HG02885 (cell line): ENCODE data around the gene ZNF177.

ENCODE experiments used
- ATAC-seq: cut with Tn5 transposase; IDR thresholded peaks from one replicate; pipeline ENCODE4 v1.9.1; 2021; ENCODE audit warnings: mild to moderate bottlenecking; ENCODE audit not compliant: unreplicated experiment, poor library complexity

ZNF177 gene

DNA sequence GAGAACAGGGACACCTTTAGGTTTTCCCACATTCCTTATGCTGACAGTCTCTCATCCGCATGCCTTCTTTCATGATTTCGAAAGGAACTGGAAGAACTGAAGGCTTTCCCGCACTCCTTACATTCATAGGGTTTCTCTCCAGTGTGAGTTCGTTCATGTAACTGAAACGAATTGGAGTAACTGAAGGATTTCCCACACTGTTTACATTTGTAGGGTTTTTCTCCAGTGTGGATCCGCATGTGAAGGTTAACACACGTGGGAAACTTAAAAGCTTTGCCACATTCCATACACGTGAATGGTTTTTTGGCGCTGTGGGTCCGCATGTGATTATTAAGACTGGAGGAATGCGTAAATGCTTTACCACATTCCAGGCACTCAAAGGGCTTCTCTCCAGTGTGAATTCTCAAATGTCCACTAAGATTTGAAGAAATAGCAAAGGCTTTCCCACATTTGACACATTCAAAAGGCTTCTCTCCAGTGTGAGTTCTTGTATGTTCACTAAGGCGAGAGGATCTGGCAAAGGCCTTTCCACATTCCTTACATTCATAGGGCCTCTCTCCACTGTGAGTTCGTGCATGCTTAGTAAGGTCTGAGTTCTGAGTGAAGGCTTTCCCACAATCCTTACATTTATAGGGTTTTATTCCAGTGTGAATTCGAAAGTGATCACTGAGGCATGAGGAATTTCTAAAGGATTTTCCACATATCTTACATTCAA, 50.6 kb downstream of the ZNF177 start:
- ATAC-seq, result no peak

DNA sequence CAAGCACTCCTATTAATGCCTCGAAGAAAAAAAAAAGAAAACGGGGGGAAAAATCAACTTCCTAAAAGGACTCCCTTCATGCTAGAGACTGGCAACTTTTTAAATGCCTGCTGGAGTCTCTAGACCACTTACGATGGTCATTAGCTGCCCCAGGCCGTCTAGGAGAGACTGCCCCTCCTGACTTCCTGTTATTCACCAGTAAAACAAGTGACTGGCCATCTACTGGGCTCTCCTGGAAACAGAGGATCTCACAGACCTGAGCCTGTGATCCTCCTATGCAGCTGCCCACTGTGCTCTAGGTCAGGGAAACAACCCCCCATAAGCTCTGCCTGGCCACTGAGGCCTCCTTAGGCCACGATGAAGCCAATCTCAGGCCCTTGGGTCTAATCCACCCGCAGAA, 65.1 kb downstream of the ZNF177 start:
- ATAC-seq, result no peak

DNA sequence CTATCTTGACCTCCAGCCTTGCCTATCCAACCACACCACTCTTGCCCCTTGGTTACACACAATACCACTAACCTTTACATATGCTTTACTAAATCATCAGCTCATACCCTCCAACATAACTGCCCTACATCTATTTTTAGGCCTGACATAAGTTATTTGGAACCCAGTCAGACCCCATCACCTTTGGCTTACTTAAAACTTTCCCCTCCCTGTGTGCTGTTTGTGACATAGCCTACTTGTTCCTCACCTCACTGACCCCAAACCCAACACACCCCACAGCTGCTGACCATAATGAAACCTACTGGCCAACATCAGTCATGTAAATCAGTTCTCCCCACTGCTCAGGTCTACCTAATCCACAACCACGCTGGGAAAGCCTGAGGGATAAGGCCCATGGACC, 67.6 kb downstream of the ZNF177 start:
- no peak for ATAC-seq

DNA sequence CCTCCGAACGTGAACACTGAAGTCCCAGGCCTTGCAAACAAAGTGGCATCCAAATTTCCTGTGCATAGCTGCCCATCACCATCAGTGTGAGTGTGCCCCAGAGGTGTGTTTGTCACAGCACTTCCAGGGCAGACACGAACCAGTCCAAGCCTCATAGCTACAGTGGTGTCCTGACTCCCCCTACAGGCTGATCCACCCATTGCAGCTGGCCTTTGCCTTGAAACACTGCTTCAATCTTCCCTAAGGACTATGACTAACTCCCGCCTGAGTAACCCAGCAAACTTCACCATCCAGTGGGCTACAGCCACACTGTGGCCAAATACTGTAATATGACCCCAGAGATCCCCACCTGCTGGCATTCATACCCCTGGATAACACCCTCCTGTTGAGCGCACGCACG, 68.7 kb downstream of the ZNF177 start:
- ATAC-seq, result no peak
